ENCODE measurements around the gene SLC16A11.
A peak's percentile ranks its signal among the peaks of the same experiment; 100 is the strongest.

SLC16A11 gene

GRCh38 chr17:7024402-7024785 is 19.5 kb downstream of the SLC16A11 start:
- no peak for DNase-seq

DNA sequence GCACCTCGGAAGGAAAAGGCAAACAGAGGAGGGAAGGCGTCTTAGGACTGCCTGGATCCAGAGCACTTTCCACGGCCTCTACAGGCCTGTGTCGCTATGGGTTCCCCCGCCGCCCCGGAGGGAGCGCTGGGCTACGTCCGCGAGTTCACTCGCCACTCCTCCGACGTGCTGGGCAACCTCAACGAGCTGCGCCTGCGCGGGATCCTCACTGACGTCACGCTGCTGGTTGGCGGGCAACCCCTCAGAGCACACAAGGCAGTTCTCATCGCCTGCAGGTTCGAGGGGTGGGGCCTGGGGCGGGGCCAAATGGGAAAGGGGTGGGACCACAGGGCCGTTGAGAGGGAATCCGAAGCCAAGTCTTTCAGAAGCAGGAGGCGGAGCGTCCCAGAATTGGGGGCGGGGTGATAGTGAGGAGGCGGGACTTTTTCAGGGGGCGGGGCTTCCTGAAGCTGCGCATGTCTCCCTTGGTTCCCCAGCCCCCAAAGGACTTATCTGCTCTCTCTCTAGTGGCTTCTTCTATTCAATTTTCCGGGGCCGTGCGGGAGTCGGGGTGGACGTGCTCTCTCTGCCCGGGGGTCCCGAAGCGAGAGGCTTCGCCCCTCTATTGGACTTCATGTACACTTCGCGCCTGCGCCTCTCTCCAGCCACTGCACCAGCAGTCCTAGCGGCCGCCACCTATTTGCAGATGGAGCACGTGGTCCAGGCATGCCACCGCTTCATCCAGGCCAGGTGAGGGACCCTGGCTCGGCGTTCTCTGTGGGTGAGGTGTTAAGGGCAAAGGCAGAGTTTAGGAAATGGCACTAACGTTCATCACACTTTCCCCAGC is 20.1 kb downstream of the SLC16A11 start:
- no peak for DNase-seq

DNA sequence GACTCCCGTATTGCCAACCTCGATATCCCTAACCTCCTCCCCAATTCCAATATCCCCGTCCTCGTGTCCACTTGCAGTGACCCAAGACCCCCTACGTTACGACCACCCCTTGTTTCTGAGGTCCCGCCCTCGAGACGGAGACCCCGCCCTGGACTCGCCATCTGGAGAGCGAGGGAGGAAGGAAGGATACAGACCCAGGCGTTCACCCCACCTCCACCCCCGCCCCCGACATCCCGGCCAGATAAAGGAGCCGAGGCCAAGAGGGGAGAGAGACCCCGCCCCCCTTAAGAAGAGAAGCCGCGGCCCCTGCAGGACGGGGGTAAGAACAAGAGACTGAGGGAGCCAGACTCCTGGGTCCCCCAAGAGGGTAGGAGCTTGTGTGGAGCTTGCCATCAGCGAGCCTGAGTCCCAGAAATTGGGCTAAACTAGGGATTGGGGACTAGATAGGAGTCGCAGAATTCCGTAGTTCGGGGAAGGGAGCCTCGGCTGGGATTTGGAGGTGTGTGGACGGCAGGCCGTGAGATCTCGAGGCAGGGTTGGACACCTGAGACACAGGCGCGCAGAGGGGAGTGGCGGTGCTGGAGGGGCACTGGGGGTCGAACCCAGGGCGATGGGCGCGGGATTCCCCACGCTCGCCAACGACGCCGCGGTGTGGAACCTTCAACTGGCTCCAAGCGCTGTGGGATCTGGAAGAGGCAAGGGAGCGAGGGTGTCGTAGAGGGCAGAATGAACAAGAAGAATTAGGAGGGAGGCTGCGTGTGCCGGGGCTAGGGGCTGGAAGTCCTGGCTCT is 20.9 kb downstream of the SLC16A11 start, which contains the start of gene BCL6B:
Gene BCL6B (plus strand): TSS at position 270 of the 791 bp plus-strand sequence. CDS start 622 bp downstream, outside the sequence.
- DNase-seq, result no peak

GRCh38 chr17:7021993-7022778 is 21.7 kb downstream of the SLC16A11 start:
- DNase-seq, result peak; percentile 25

DNA sequence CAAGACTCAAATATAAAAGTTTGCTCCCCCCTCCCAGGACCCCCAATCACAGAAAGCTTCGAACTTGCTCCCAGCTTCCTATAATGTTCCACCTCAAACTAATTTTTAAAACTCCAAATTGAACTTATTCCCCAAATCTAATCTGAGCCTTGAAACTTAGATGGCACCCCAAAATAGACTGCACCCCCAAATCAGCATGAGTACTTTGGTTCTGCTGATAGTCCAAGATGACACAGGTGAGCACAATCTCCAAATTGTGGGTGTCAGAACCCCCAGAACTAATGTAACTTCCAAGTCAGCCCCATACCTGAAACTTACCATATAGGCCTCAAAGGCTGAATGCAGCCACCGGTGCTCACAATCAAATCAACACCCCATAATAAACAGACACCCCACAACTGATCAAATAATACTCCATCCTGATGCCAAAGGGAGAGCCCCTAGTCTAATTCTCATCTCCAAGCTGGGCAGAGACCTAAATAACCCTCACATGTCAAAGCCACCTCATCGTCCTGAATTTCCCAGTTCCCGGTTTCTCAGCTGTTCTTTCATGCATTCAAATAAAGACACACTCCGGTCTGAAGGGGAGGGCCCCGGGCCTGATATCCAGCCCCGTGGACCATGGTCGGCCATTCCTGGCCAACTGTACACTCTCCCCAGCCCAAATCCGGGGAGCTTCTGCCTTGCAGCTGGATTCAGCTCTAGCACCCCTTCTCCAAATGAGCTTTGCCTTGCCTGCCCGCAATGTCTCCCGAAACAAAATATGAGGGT is 22.8 kb downstream of the SLC16A11 start:
- no peak for DNase-seq

DNA sequence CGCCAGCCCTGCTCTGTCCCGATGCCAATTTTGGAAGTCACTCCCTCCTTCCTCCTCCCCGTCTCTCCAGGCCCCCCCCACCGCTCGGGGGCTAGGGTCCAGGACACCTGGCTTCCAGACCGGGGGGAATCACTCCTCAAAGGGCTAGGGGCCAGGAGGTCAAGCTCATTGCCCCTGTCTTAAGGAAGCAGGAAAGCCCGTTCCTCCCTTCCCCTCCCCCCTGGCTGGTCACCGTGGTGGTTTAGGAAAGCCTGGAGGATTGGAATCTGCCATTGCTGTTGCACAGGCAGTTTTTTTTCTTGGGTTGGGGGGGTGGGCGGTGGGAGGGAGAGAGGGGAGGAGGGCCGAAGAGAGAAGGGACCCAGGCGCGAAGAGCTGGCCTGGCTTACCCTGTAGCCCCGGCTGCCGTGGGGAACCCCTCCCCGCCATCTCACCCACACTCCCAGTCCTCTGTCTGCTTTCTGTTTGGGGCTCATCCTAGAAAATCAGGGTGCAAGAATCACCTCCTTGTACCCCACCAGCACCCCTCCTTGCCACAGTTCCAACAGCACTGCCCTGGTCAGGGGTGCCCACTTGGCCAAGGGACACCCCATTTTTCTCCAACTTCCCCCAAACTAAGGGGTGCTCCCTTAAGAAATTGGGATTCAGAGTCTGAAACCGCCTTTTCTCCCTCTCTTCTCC is 23.9 kb downstream of the SLC16A11 start:
- no peak for DNase-seq

DNA sequence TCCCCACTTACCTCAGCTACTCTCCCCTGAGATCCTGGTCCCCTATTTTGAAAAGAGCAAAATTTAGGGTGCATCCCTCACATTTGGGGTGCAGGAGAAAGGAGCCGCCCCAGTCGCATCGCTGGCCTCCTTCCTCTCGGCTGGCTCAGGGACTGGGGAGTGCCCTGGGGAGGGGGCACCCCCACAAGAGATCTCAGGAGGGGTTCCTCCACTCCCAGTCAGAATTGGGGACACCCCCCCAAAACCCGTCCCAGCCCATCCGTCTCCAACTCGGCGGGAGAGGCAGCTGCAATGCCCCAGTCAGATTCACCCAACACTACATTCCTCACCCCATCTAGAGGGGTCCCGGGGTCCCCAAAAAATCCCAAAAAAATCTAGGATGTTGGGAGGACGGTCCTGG is 24.5 kb downstream of the SLC16A11 start:
- DNase-seq, result no peak

GRCh38 chr17:7018331-7018964 is 25.4 kb downstream of the SLC16A11 start:
- no peak for DNase-seq

DNA sequence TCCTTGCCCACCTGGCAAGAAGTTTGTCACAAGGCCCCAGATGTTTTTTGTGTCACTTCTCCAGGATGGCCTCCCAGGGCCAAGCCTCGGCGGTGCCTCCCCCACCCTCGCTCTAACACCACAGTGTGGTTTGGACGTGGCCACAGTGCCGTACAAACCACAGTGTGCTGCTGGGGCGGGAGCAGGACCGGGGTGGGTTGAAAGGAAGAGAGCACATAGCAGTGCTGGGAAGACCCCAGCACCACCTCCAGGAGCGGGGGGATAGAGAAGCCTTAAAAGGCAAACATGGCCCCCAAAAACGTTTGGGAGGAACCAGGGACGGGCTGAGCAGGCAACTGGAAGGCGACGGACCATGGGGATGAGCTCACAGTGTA is 26.1 kb downstream of the SLC16A11 start:
- DNase-seq, result no peak

DNA sequence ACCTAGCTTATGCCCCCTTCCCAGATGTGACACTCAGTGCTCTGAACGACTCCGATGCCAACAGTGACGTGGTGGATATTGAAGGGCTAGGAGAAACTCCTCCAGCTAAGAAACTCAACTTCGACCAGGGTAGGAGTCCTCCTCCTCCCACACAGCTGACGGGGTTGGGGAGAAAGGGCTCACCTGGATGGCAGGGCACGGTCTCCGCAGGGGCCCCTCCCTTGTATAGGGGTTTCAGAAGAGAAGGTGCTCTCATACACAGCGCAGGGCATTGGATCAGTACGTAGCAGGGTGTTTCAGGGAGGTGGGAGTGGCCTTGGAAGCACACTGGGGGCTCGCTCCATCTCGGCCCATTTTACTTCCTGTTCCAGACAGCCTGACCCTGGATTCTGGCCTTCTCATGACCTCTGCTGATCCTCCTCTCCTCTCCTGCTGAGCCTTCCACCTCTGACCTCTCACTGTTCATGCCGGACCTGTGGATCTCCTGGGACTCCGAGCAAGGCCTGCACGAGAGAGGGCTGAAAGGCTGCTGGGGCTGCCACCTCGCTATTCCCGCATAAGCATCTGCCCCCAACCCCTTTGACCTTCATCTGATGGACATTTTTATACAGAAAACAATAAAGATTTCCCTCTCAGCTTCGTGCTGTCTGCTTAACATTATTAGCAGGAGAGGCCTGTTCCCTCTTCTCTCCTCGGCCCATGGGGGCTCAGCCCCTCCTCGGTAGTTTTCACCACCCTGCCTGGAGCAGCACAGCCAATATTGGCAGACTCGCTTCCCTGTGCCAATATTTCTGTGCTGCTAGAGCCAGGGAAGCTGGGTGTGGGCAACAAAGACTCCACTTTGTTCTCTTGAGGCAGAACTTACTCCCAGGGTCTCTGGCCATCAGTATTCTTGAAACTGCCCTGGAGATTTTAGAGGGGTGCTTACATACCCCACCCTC is 26.7 kb downstream of the SLC16A11 start:
- no peak for DNase-seq

GRCh38 chr17:7016418-7016817 is 27.5 kb downstream of the SLC16A11 start:
- DNase-seq, result no peak

- DNase-seq, result no peak
These were observed 28.6 kb downstream of the SLC16A11 start for GRCh38 chr17:7014995-7015958.

- peak; percentile 87 for DNase-seq
These were observed 29.5 kb downstream of the SLC16A11 start for GRCh38 chr17:7014261-7014994.

DNA sequence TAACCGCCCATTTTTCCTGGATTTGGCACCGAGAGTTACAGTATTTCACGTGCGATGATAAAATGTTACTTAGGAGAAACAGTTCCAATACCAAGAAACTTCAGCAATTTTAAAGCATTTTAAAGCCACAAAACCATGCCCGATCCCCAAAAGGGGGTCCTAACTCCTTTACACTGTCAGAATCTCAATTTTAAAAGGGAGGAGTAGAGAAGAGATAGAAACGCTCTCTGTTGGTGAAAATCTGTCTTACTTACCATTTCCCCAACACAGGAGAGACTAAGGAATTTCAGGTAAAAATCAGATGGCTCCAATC is 32.0 kb downstream of the SLC16A11 start:
- DNase-seq, result no peak

- DNase-seq, result no peak
These were observed 32.5 kb downstream of the SLC16A11 start for GRCh38 chr17:7011415-7011814.

DNA sequence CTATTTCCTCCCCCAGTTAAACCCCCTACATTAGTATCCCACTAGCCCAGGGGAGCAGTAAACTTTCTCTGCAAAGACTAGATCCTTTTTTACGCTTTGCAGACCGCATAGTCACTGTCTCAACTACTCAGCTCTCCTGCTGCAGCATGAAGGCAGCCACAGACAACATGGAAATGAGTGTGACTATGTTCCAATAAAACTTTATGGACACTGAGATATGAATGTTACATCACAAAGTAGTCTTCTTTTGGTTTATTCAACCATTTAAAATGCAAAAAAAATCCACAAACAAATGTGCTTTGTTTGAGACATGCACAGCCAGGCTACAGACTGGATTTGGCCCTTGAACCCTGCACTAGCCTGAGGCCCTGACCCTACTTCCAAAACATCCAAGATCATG is 33.4 kb downstream of the SLC16A11 start:
- no peak for DNase-seq

DNA sequence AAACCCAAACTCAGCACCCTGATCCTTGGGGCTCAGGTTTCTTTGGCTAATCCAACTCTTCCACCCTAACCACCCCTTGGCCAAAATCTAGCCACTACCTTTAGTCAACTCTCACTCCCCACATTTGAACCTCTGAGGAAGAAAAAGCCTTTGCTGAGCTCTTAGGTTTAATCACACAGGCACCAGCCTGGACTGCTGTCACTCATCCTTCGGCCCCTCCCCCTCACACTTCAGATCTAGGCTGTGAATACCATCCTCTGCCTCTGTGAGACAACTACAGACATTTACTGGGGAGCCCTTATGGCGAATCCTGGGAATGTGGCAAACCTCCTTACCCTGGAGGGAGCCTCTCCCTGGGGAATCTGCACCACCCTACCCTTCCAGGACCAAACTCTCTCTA is 36.7 kb downstream of the SLC16A11 start:
- no peak for DNase-seq

- no peak for DNase-seq
These were observed 38.2 kb downstream of the SLC16A11 start for GRCh38 chr17:7005716-7006115.

Data from NCI-H446 treated with DMSO at 0.1 percent for 48 hours (cell line).